Suprapubic skin (tissue), 3 donors: ENCODE data around the gene OR10V1.

Experiments
- POLR2AphosphoS5 ChIP-seq, 3 donors: sonication (generic); formaldehyde crosslinking; IDR thresholded peaks; one replicate each; pipeline ENCODE4 v1.6.1; 2017; ENCODE audit warnings: antibody characterized with exemption in 3 of 3
- TF ChIP-seq, protein P1 (sequence below), 2 donors: fragments of 200-600 bp in 1 of 2; fragments of 450-650 bp in 1 of 2; sonication (generic) in 1 of 2; IDR thresholded peaks; one replicate each; pipeline ENCODE4 v1.5.1; 2016 to 2019; ENCODE audit warnings: antibody characterized with exemption in 2 of 2, mild to moderate bottlenecking in 1 of 2, moderate library complexity in 1 of 2

DNA sequence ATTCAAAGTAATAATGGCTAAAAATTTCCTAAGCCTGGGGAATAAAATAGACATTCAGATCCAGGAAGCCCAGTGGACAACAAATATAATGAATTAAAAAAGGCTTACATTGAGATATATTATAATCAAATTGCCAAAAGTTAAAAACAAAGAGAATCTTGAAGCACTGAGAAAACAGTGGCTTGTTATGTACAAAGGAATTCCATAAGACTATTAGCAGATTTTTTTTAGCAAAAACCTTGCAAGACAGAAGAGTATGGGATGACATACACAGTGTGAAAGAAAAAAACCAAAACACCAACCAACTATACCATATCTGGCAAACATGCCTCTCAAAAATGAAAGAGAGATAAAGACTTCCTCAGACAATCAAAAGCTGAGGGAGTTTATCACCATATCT is 20.7 kb downstream of the OR10V1 start:
- TF ChIP-seq, protein P1, sequence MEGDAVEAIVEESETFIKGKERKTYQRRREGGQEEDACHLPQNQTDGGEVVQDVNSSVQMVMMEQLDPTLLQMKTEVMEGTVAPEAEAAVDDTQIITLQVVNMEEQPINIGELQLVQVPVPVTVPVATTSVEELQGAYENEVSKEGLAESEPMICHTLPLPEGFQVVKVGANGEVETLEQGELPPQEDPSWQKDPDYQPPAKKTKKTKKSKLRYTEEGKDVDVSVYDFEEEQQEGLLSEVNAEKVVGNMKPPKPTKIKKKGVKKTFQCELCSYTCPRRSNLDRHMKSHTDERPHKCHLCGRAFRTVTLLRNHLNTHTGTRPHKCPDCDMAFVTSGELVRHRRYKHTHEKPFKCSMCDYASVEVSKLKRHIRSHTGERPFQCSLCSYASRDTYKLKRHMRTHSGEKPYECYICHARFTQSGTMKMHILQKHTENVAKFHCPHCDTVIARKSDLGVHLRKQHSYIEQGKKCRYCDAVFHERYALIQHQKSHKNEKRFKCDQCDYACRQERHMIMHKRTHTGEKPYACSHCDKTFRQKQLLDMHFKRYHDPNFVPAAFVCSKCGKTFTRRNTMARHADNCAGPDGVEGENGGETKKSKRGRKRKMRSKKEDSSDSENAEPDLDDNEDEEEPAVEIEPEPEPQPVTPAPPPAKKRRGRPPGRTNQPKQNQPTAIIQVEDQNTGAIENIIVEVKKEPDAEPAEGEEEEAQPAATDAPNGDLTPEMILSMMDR (IDR thresholded peaks at IDR 0.05) = no peak
- no peak for TF ChIP-seq POLR2AphosphoS5 (IDR thresholded peaks at IDR 0.05)
